HepG2 (cell line): ENCODE results near the gene LZTR1. TPM values are rescaled to one million over a fixed set of nuclear protein-coding genes. Genes with fewer than 3 reads are reported as not detected.
A peak's percentile ranks its signal among the peaks of the same experiment; 100 is the strongest.

Source experiments
- ARNT ChIP-seq: fragments of 450-650 bp; IDR thresholded peaks from 2 replicates; pipeline ENCODE4 v1.6.1; 2017
- CENPX ChIP-seq: sonication (generic); formaldehyde crosslinking; IDR thresholded peaks from 2 replicates; pipeline ENCODE4 v1.9.0; 2021; ENCODE audit warnings: mild to moderate bottlenecking, missing genetic modification reagents, moderate library complexity
- GATAD2A ChIP-seq: IDR thresholded peaks from 2 replicates; pipeline ENCODE4 v1.6.1; 2016
- GLMP ChIP-seq: sonication (generic); formaldehyde crosslinking; IDR thresholded peaks from 2 replicates; pipeline ENCODE4 v1.9.0; 2021; ENCODE audit warnings: missing genetic modification reagents, mild to moderate bottlenecking, borderline replicate concordance
- HOXA5 ChIP-seq: sonication (generic); formaldehyde crosslinking; IDR thresholded peaks from 2 replicates; pipeline ENCODE4 v1.4.0; 2020; ENCODE audit warnings: missing genetic modification reagents
- LCORL ChIP-seq, 2 experiments: fragments of 450-650 bp in 1 of 2; sonication (generic) in 1 of 2; formaldehyde crosslinking in 1 of 2; IDR thresholded peaks; 2 replicates each; pipeline versions ENCODE4 v1.5.0 to v1.6.1; 2017 to 2020; ENCODE audit warnings: antibody characterized with exemption in 1 of 2, missing genetic modification reagents in 1 of 2
- MAX ChIP-seq: IDR thresholded peaks from 2 replicates; pipeline ENCODE4 v1.6.1; 2012; ENCODE audit warnings: inconsistent platforms
- MTA3 ChIP-seq: sonication (generic); formaldehyde crosslinking; IDR thresholded peaks from 2 replicates; pipeline ENCODE4 v1.4.0; 2020; ENCODE audit warnings: missing genetic modification reagents
- NBN ChIP-seq: fragments of 450-650 bp; conservative IDR thresholded peaks from 2 replicates; pipeline ENCODE4 v1.6.1; 2017
- NR2F1 ChIP-seq, 2 experiments: fragments of 450-650 bp in 1 of 2; formaldehyde crosslinking in 1 of 2; IDR thresholded peaks; 2 replicates each; pipeline versions ENCODE4 v1.5.0 to v1.6.1; 2016 to 2020; ENCODE audit warnings: mild to moderate bottlenecking in 1 of 2, missing compliant biosample characterization in 1 of 2, missing genetic modification reagents in 1 of 2, moderate library complexity in 1 of 2
- NR2F2 ChIP-seq: IDR thresholded peaks from 2 replicates; pipeline ENCODE4 v1.6.1; 2012; ENCODE audit warnings: low read depth, inconsistent platforms, borderline replicate concordance
- ONECUT2 ChIP-seq: sonication (generic); formaldehyde crosslinking; IDR thresholded peaks from 2 replicates; pipeline ENCODE4 v1.4.0; 2020; ENCODE audit warnings: missing genetic modification reagents
- PAX8 ChIP-seq: sonication (generic); formaldehyde crosslinking; IDR thresholded peaks from 2 replicates; pipeline ENCODE4 v1.8.0; 2022; ENCODE audit warnings: mild to moderate bottlenecking, missing genetic modification reagents, borderline replicate concordance
- STAT5B ChIP-seq: sonication (generic); formaldehyde crosslinking; IDR thresholded peaks from 2 replicates; pipeline ENCODE4 v1.4.0; 2020; ENCODE audit warnings: missing genetic modification reagents
- TFDP2 ChIP-seq: sonication (generic); formaldehyde crosslinking; IDR thresholded peaks from 2 replicates; pipeline ENCODE4 v1.4.0; 2020; ENCODE audit warnings: missing genetic modification reagents
- TIGD3 ChIP-seq: sonication (generic); formaldehyde crosslinking; IDR thresholded peaks from 2 replicates; pipeline ENCODE4 v1.5.1; 2020; ENCODE audit warnings: mild to moderate bottlenecking, missing genetic modification reagents, borderline replicate concordance
- U2AF2 ChIP-seq: fragments of 200-400 bp; formaldehyde crosslinking; IDR thresholded peaks from 2 replicates; pipeline ENCODE4 v1.6.1; 2017; ENCODE audit warnings: low read depth, mild to moderate bottlenecking, low read length
- ZGPAT ChIP-seq: IDR thresholded peaks from 2 replicates; pipeline ENCODE4 v1.6.1; 2016; ENCODE audit warnings: mild to moderate bottlenecking
- ZNF10 ChIP-seq: sonication (generic); formaldehyde crosslinking; IDR thresholded peaks from 2 replicates; pipeline ENCODE4 v1.4.0; 2020; ENCODE audit warnings: mild to moderate bottlenecking, low read depth, missing genetic modification reagents, borderline replicate concordance
- ZNF253 ChIP-seq: sonication (generic); formaldehyde crosslinking; IDR thresholded peaks from 2 replicates; pipeline ENCODE4 v1.8.0; 2022; ENCODE audit warnings: mild to moderate bottlenecking, missing genetic modification reagents, borderline replicate concordance
- ZNF333 ChIP-seq: sonication (generic); formaldehyde crosslinking; IDR thresholded peaks from 2 replicates; pipeline ENCODE4 v1.4.0; 2020; ENCODE audit warnings: mild to moderate bottlenecking, missing genetic modification reagents, borderline replicate concordance
- ZNF350 ChIP-seq: sonication (generic); formaldehyde crosslinking; IDR thresholded peaks from 2 replicates; pipeline ENCODE4 v1.4.0; 2020; ENCODE audit warnings: mild to moderate bottlenecking, low read depth, missing genetic modification reagents, borderline replicate concordance
- ZNF558 ChIP-seq: sonication (generic); formaldehyde crosslinking; IDR thresholded peaks from 2 replicates; pipeline ENCODE4 v1.9.0; 2022; ENCODE audit warnings: mild to moderate bottlenecking, missing genetic modification reagents, borderline replicate concordance
- ZNF678 ChIP-seq: sonication (generic); formaldehyde crosslinking; IDR thresholded peaks from 2 replicates; pipeline ENCODE4 v1.4.0; 2020; ENCODE audit warnings: mild to moderate bottlenecking, missing genetic modification reagents
- ZNF782 ChIP-seq: sonication (generic); formaldehyde crosslinking; IDR thresholded peaks from 2 replicates; pipeline ENCODE4 v1.4.0; 2020; ENCODE audit warnings: missing genetic modification reagents, mild to moderate bottlenecking, borderline replicate concordance
- polyA plus RNA-seq, 8 experiments: library from polyadenylated mRNA; depleted of rRNA in 3 of 8; stranded (reverse) in 7 of 8; unstranded in 1 of 8; fragments of >200 nt; fragmentation: Illumina TruSeq in 4 of 8; extraction: Trizol in 4 of 8; gene quantifications; 2 replicates each; pipeline versions ENCODE4 v1.2.1 to v1.2.3, GENCODE V29; 2011 to 2016; ENCODE audit warnings: low read depth in 4 of 8, missing spikeins in 1 of 8, mixed read lengths in 1 of 8; ENCODE audit not compliant: insufficient read depth in 1 of 8
- total RNA-seq, 5 experiments: library from RNA; depleted of rRNA; stranded (reverse); fragments of >200 nt; fragmentation: Illumina TruSeq; extraction: Trizol; gene quantifications; 2 replicates each; pipeline ENCODE4 v1.2.3, GENCODE V29; 2016; ENCODE audit warnings: low read depth in 1 of 5

LZTR1 gene
- total and polyA plus RNA-seq, 2 of the 13 experiments (the other 11 are each of a cell fraction or from before 2014, with no cell fraction given) = 21.8 to 22.4 TPM

GRCh38 chr22:20981787-20982562 is at the start of gene LZTR1 (continued):
- TF ChIP-seq LCORL (IDR thresholded peaks at IDR 0.05) (no peak), LCORL (CRISPR knock-in tag; IDR thresholded peaks at IDR 0.05) (peak; percentile 85), ZNF253 (CRISPR knock-in tag) (peak; percentile 41; the same call in 1 of the 2 replicates), CENPX (CRISPR knock-in tag) (no peak), ZNF678 (peak; percentile 76; the same call in 1 of the 2 replicates), TIGD3 (CRISPR knock-in tag) (0 out of 2 replicates have a peak, but pooled peaks have one; percentile 25), ONECUT2 (CRISPR knock-in tag) (0 out of 2 replicates have a peak, but pooled peaks have one; percentile 24), U2AF2 (no peak), STAT5B (CRISPR knock-in tag) (no peak), ZGPAT (CRISPR knock-in tag) (peak; percentile 97), ZNF782 (CRISPR knock-in tag) (peak; percentile 97), TFDP2 (CRISPR knock-in tag) (peak; percentile 80), NBN (no peak), ZNF333 (peak; percentile 98), HOXA5 (peak; percentile 85), MTA3 (CRISPR knock-in tag) (no peak), MAX (peak; percentile 95), GLMP (CRISPR knock-in tag) (no peak), ARNT (no peak), NR2F1 (CRISPR knock-in tag; IDR thresholded peaks at IDR 0.05) (no peak), ZNF558 (CRISPR knock-in tag) (no peak), ZNF350 (CRISPR knock-in tag) (peak; percentile 91; the same call in 1 of the 2 replicates), GATAD2A (CRISPR knock-in tag) (peak; percentile 53; the same call in 1 of the 2 replicates), PAX8 (CRISPR knock-in tag) (no peak; the same call in 1 of the 2 replicates), NR2F2 (no peak), ZNF10 (CRISPR knock-in tag) (no peak)
